Tibial artery (tissue), 4 donors: Measurements from ENCODE around the gene NLRC5.
"Not testable (repeated sequence)": the region's sequence is repeated elsewhere in the genome, so short reads cannot be mapped to it uniquely, and the experiment has no call there.

Experiments
- DNase-seq, 2 donors: peaks; one replicate each; pipeline ENCODE4 v3.0.0-alpha.2; 2019
- H3K27ac ChIP-seq, 2 donors: fragments of 200-600 bp; sonication (generic) in 1 of 2; 1 replicate in 1 of 2; 2 replicates in 1 of 2; pipeline ENCODE4 v1.5.1; 2018 to 2019; ENCODE audit warnings: mild to moderate bottlenecking in 1 of 2
- H3K27me3 ChIP-seq, 2 donors: fragments of 200-600 bp; sonication (generic) in 1 of 2; one replicate each; pipeline versions ENCODE4 v1.5.1 to v1.6.0; 2016 to 2019
- H3K36me3 ChIP-seq, 3 donors: fragments of 200-600 bp; sonication (generic) in 2 of 3; one replicate each; pipeline ENCODE4 v1.5.1; 2016 to 2019; ENCODE audit warnings: mild to moderate bottlenecking in 2 of 3
- H3K4me1 ChIP-seq, 4 donors: fragments of 200-600 bp; sonication (generic) in 2 of 4; 1 replicate in 3 of 4; 2 replicates in 1 of 4; pipeline ENCODE4 v1.5.1; 2016 to 2019
- H3K4me3 ChIP-seq, 2 donors: fragments of 200-600 bp; sonication (generic) in 1 of 2; 1 replicate in 1 of 2; 2 replicates in 1 of 2; pipeline ENCODE4 v1.5.1; 2018 to 2019; ENCODE audit warnings: mild to moderate bottlenecking in 2 of 2
- H3K9me3 ChIP-seq, 3 donors: fragments of 200-600 bp; sonication (generic) in 1 of 3; one replicate each; pipeline ENCODE4 v1.5.1; 2016 to 2019
- CTCF ChIP-seq, 2 experiments: fragments of 200-600 bp in 1 of 2; fragments of 450-650 bp in 1 of 2; IDR thresholded peaks; one replicate each; pipeline ENCODE4 v1.5.1; 2017 to 2019; ENCODE audit warnings: antibody characterized with exemption in 2 of 2, mild to moderate bottlenecking in 1 of 2, moderate library complexity in 1 of 2
- intact Hi-C: fragments of 100-400 bp; cut with DNase I; formaldehyde crosslinking; loops from one replicate; pipeline ENCODE4 v1.15.0; 2023; ENCODE audit warnings: low total_unique reads

Gene NLRC5

GRCh38 chr16:56986361-56986760, 3.0 kb upstream of the NLRC5 start:
- intact Hi-C loops = loop anchor here (5.0 kb wide), 1 partner anchor 54 kb away; the partner anchor contains the start of gene HERPUD1
- Histone ChIP-seq H3K4me3 (no peak overlapping the region), H3K27ac (peak overlapping the region; percentile 65 to 68), H3K36me3 (no peaks in the 10 kb centered on the region), H3K27me3 (no peaks in the 10 kb centered on the region), H3K9me3 (no peaks in the 10 kb centered on the region), H3K4me1 (peaks cover 0 to 80% (median 52%) of the 10 kb centered on the region in 4 donors)
- no peak for TF ChIP-seq CTCF (IDR thresholded peaks at IDR 0.05)
- DNase-seq = no peak

- intact Hi-C loops = loop anchor here (5.0 kb wide), 1 partner anchor 55 kb away; the partner anchor contains the start of gene HERPUD1
- not testable (repeated sequence) for DNase-seq, H3K9me3 ChIP-seq, H3K27me3 ChIP-seq, H3K36me3 ChIP-seq, H3K4me3 ChIP-seq
- Histone ChIP-seq H3K27ac (peak overlapping the region; percentile 65 to 68), H3K4me1 (peaks cover 0 to 80% (median 48%) of the 10 kb centered on the region in 4 donors)
Observed at GRCh38 chr16:56986908-56987307, 2.4 kb upstream of the NLRC5 start.

- Histone ChIP-seq H3K4me1 (peaks cover 0 to 79% (median 42%) of the 10 kb centered on the region in 4 donors), H3K27ac (peak overlapping the region; percentile 90 to 91), H3K9me3 (no peaks in the 10 kb centered on the region), H3K27me3 (no peaks in the 10 kb centered on the region), H3K36me3 (no peaks in the 10 kb centered on the region), H3K4me3 (no peak overlapping the region)
- no peak for TF ChIP-seq CTCF (IDR thresholded peaks at IDR 0.05)
- DNase-seq = peak in 1 of 2 donors; percentile 41
- intact Hi-C loops = loop anchor here (5.0 kb wide), 1 partner anchor 55 kb away; the partner anchor contains the start of gene HERPUD1
Observed at GRCh38 chr16:56987692-56988091, 1.7 kb upstream of the NLRC5 start.

GRCh38 chr16:56988161-56988947, 1.0 kb upstream of the NLRC5 start:
- TF ChIP-seq CTCF (IDR thresholded peaks at IDR 0.05) = no peak
- H3K9me3 ChIP-seq = no peaks in the 10 kb centered on the region
- H3K27ac ChIP-seq = peak overlapping the region; percentile 90 to 91
- H3K27me3 ChIP-seq = no peaks in the 10 kb centered on the region
- DNase-seq = no peak
- H3K36me3 ChIP-seq = no peaks in the 10 kb centered on the region
- intact Hi-C loops = loop anchor here (5.0 kb wide), 1 partner anchor 56 kb away; the partner anchor contains the start of gene HERPUD1
- peaks cover 0 to 73% (median 39%) of the 10 kb centered on the region in 4 donors for H3K4me1 ChIP-seq
- peak overlapping the region; percentile 70 to 80 for H3K4me3 ChIP-seq

- intact Hi-C loops = loop anchor here (5.0 kb wide), 1 partner anchor 58 kb away; the partner anchor contains the start of gene HERPUD1
Observed at GRCh38 chr16:56989988-56990387, 631 bp downstream of the NLRC5 start.

More at GRCh38 chr16:56989988-56990387, 631 bp downstream of the NLRC5 start:
- no peaks in the 10 kb centered on the region for H3K9me3 ChIP-seq
- H3K4me1 ChIP-seq = peaks cover 0 to 57% (median 33%) of the 10 kb centered on the region in 4 donors
- H3K27me3 ChIP-seq = no peaks in the 10 kb centered on the region
- peak overlapping the region; percentile 90 to 91 for H3K27ac ChIP-seq
- no peak for TF ChIP-seq CTCF (IDR thresholded peaks at IDR 0.05)
- peak overlapping the region; percentile 70 to 80 for H3K4me3 ChIP-seq
- DNase-seq = no peak
- no peaks in the 10 kb centered on the region for H3K36me3 ChIP-seq
